Activated CD4-positive, alpha-beta T cell treated with anti-CD3 and anti-CD28 coated beads, Interleukin-2, amount 50 U/mL, for 24 hours (primary cell): Measurements from ENCODE around the gene CDC42BPA.

Experiments used
- DNase-seq, 2 donors: peaks; one replicate each; pipeline ENCODE4 v3.0.0-alpha.2; 2020; ENCODE audit warnings: low read depth in 1 of 2, low spot score in 1 of 2

The CDC42BPA gene

DNA sequence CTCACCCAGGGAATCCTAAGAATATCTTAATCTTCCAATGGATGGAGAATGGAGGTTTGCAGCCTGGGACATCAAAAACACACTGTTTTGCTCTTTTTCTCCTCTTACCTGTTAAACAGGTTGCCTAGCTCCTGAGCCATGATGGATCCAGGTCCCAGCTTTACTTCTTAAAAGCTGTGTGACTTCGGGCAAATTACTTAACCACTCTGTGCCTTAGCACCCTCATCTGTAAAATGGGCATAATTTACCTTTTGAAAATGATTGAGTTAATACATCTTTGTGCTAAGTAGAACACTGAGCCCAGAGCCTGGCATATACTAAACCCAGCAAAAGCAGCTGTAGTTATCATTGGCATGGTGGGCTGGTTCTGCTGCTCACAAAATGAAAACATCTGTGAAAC is 368.0 kb downstream of the CDC42BPA start:
- no peak for DNase-seq

DNA sequence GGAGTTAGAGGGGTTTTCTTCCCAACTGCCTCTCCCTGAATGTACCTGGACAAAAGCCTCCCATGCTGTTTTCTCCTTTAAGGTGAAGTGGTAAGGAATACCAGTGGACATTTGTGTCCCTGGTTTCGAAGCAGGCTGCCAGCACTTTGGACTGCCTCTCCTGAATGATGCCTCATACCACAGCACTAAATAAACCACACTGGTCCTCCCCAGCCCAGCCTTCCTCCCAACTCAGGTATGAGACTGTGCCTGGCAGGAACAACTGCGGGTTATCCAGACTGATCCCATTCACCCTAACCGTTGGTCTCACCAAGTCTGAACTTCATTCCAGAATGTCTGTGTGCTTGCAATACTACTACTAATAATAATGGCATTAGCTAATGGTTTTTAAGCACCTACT is 368.9 kb downstream of the CDC42BPA start:
- DNase-seq: no peak

GRCh38 chr1:226948996-226949395 is 369.3 kb downstream of the CDC42BPA start:
- no peak for DNase-seq

GRCh38 chr1:226948480-226948879 is 369.8 kb downstream of the CDC42BPA start:
- DNase-seq: no peak

GRCh38 chr1:226948051-226948450 is 370.2 kb downstream of the CDC42BPA start:
- no peak for DNase-seq

DNA sequence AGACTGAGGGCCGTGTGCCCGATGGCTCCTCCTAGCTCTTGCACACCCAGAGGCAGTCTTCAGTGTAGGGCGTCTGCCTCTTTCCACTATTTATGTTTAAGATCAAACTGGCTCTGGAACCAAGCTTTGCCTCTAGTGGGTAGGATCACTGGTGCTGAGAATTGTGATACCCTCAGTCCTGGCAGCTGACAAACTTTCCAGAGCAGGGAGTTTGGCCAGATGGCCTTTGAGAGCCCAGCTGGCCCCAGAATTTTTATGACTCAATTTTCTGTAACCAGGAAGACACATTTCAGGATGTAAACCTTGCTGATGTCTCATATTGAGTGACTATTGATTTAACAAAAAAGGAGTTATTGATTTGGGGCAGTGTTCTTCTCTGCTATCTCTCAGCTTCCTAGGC is 371.5 kb downstream of the CDC42BPA start:
- no peak for DNase-seq

DNA sequence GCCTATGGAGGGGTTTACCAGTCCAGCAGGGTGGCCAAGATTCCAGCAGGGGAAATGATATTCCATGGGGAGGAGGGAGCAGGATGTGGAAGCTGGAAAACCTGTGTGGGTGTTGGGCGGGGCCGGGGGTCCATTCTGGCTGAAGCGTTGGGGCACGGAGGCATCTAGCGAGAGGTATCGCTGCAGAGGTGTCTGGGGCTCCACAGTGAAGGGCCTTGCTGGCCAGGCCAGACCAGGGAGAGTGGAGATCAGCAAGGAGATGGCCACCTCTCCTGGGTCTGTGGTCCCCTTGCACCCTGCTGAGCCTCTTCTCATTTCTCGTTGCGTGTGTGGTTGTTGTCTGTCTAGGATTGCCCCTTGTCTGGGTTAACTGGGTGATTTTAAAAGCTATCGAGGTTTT is 372.0 kb downstream of the CDC42BPA start:
- no peak for DNase-seq

DNA sequence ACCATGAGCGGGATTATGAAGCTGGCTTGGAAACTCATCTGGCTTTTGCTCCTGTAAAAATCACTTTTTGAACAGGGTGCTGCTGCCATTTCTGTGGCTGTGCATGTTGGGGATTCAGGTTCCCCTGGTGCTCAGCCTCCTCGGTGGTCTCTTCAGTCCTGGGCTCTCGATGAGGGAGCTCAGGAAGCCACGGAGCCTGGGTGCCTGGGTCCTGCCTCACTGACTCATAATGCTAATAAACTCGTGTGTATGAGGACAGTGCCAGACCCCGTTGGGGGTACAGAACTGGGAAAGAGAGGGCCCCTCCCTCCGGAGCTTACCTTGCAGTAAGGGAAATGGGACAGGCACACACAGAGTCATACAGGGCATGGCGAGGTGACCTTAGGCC is 372.4 kb downstream of the CDC42BPA start:
- no peak for DNase-seq

GRCh38 chr1:226945106-226945857 is 373.0 kb downstream of the CDC42BPA start:
- DNase-seq: no peak

GRCh38 chr1:226943927-226944326 is 374.4 kb downstream of the CDC42BPA start:
- DNase-seq: no peak

DNA sequence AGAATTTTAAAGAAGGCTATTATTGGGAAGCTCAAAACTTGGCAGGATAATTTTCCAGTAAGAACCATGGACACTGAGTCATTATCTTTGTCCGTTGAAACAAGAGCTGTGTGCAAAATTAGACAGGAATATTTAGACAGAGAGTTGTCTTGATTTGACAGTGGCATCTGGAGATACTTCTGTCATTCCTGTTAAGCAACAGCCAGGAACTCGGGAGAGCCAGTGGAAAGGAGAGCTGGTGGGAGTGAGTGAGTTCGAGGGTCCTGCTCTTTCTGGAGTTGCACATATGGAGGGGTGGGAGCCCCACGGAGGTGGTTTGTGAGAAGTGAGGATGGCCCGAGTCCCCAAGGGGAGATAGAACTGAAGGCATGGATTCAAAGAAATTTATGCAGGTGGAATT is 375.1 kb downstream of the CDC42BPA start:
- no peak for DNase-seq

GRCh38 chr1:226942392-226942791 is 375.9 kb downstream of the CDC42BPA start:
- no peak for DNase-seq

DNA sequence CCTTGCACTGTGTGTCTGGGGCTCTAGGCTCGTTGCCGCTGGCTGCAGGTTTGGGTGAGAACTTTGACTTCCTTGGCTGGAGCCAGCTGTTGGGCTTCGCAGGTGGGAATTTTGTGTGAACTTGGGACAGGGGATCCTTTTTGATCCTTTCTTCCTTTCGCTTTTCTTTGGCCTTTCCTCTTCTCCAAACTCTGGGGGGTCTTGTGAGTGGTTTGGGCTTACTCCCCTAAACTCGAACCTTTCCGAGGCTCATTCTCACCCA is 377.6 kb downstream of the CDC42BPA start:
- DNase-seq: no peak

- peak; percentile 95 to 98 for DNase-seq
Observed at GRCh38 chr1:226940029-226940805, 378.1 kb downstream of the CDC42BPA start, which contains the start of gene COQ8A. COQ8A (plus strand) TSS chr1:226940294; CDS start chr1:226961386, 21,092 bp downstream.
